Middle frontal gyrus (tissue), 1 donor: ENCODE data around the gene SLC25A18.
"Not testable (repeated sequence)": the region's sequence is repeated elsewhere in the genome, so short reads cannot be mapped to it uniquely, and the experiment has no call there.

Experiments used
- DNase-seq: peaks from one replicate; pipeline ENCODE4 v3.0.0-alpha.2; 2015; ENCODE audit warnings: low spot score; ENCODE audit errors: extremely low spot score

SLC25A18 gene

DNA sequence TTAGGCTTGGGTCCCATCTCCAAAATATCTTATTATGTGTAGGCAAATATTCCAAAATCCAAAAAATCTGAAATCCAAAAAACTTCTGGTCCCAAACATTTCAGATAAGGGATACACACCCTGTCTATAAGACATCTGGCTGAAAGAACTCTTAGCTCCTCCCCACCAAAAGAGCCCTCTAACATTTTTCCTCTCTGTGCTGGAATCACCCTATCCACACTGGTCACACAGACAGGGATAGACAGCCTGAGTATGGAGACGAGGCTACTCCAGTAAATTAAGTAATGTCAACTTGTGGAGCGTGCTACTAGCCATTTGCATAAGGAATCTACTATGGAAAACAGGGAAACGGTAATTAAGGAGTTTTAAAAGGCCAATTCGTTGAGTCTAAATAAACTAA lies 40.4 kb downstream of the SLC25A18 start:
- DNase-seq: no peak

DNA sequence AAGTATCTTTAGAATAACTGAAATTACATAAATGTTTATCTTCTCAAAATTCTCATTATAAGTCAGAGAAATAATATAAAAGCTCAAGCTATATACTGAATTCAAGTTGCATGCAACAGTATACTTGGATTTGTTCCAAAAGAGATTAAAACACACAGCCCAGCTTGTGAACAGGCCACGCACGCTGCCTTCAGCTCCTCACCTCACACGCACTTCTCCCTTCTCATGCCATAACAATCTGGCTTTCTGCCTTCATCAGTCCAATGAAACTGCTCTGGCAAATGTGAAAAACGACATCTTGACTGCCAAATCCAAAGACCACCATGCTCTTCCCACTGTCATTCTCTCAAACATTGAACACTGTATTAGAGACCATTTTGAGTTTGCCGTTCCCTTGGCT lies 43.2 kb downstream of the SLC25A18 start:
- DNase-seq: no peak

DNA sequence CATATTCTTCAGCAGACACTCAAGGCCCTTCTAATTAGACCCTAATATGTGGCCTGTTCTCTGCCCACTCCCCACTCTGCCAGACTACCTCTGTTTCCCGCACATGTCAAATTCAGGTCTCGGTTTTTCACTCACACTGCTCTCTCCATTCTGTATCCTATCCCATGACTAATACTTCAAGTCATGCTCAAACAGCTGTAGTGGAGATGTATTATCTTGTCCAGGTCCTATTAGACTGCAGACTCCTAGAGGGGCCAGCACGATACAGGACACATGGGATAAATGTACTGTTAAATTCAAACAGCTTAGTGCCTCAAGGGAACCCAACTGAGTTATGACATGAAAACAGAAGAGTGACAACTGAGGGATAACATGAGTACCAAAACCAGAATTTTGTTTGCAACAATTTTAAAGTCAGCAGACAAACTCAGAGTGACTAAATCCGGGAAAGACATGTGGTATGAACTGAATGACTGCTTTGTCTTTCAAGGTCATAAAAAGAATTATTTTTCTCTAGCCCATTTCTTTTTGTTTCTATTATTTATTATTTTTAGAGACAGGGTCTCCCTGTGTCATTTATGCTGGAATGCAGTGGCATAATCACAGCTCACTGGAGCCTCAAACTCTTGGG lies 44.7 kb downstream of the SLC25A18 start:
- no peak for DNase-seq

DNA sequence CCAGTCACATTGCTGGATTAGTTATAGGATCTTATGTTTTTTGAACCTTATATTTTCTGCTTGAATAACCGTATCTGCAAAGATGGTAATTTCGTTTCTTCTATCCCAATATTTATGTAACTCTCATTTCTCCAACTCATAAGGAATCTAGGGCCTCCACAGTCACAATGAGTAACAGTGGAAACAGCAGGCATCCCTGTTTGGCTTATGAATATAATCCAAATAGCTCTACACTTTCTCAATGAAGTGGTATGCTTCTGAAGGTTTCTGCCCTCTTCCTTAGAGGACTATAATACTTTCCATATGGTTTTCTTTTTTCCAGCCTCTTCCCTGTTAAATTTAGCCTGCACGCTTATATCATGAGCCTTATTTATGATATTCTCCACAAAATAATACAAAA lies 48.8 kb downstream of the SLC25A18 start:
- DNase-seq: no peak

DNA sequence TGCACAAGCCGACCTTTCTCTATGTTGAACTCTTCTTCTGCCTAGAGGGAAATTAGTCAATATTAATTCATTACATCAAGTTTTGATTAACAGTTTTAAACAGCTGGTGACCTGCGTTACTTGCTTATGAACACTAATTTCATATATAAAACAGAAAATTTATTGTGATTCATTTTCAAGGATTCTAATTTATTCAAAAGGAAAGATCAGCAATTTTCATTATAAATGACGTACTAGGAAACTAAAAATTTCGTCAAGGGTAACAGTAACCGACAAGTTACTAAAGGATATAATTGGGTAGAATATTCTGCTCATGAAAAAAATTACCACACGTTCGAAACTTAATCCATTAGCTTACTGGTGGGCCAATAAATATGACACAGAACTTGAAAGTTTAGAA lies 50.0 kb downstream of the SLC25A18 start:
- no peak for DNase-seq

DNA sequence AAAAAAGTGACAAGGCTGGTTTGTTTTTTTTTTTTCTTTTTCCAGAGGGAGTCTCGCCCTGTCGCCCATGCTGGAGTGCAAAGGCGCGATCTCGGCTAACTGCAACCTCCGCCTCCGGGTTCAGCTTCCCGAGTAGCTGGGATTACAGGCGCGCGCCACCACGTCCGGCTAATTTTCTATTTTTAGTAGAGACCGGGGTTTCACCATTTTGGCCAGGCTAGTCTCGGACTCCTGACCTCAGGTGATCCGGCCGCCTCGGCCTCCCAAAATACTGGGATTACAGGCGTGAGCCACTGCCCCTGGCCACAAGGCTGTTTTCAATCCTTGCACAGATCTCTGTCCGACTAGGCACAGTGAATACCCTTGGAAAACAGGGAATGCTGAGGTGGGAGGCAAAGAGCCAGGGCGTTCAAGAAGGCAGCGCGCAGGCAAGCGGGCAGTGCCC lies 64.7 kb downstream of the SLC25A18 start:
- no peak for DNase-seq

GRCh38 chr22:17628406-17629172 lies 65.3 kb downstream of the SLC25A18 start, which contains the start of gene ATP6V1E1:
Gene ATP6V1E1 (minus strand): TSS chr22:17628749. CDS start chr22:17628635, 114 bp downstream.
- DNase-seq: peak; percentile 95

- DNase-seq: no peak
These were observed 65.8 kb downstream of the SLC25A18 start for GRCh38 chr22:17629173-17629489.

- no peak for DNase-seq
These were observed 66.3 kb downstream of the SLC25A18 start for GRCh38 chr22:17629641-17630040.

DNA sequence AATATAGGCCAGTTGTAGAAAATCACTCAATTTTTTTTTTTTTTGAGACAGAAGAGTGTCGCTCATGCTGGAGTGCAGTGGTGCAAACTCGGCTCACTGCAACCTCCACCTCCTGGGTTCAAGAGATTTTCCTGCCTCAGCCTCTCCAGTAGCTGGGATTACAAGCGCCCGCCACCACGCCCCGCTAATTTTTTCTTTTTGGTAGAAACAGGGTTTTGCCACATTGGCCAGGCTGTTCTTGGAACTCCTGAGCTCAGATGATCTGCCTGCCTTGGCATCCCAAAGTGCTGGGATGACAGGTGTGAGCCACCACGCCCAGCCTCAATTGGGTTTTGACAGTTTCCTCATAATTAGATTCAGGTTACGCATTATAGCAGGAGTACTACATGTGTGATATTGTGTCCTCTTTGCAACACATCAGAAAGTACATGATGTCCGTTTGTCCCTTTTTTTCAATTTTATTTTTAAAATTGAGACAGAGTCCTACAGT lies 67.8 kb downstream of the SLC25A18 start:
- no peak for DNase-seq

- no peak for DNase-seq
These were observed 70.1 kb downstream of the SLC25A18 start for GRCh38 chr22:17633217-17633997.

GRCh38 chr22:17633998-17634323 lies 70.7 kb downstream of the SLC25A18 start:
- no peak for DNase-seq

DNA sequence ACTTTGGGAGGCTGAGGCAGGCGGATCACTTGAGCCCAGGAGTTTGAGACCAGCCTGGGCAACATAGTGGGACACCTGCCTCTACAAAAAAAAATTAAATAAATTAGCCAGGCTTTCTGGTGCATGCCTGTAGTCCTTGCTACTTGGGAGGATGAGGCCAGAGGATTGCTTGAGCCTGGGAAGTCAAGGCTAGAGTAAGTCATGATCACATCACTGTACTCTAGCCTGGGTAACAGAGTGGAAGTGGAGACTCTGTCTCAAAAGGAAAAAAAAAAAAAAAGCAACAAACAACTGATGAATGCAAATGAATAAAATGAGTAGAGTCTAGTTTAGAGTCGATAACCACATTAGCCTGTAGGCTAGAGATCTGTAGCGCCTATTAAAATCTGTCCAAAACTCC lies 71.4 kb downstream of the SLC25A18 start:
- DNase-seq: no peak

- DNase-seq: not testable (repeated sequence)
These were observed 73.6 kb downstream of the SLC25A18 start for GRCh38 chr22:17636850-17637249.

DNA sequence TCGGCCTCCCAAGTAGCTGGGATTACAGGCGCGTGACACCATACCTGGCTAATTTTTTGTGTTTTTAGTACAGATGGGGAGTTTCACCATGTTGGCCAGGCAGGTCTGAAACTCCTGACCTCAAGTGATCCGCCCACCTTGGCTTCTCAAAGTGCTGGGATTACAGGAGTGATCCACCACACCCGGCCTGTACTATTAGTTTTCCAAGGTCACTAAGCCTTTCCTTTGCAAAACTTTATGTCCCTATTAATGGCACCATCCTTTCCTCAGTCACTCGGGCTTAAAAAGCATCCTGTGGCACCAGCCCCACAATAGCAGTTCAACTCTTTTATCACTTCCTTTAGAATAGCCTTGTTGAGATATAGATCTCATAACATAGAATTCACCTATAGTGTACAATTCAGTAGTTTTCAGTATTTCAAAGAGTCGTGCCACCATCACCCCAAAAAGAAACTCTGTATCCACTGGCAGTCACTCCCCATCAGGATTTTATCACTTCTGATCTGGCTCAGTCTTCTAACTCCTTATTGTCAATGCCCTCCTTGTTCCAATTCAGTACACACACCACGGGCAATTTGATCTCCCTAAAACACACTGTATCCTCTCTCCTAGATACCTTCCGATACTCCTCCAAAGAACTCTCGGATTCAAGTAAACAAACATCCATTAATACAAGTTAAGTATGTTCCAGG lies 74.3 kb downstream of the SLC25A18 start:
- no peak for DNase-seq

GRCh38 chr22:17638182-17638431 lies 74.8 kb downstream of the SLC25A18 start:
- DNase-seq: peak; percentile 16

- DNase-seq: peak; percentile 86
These were observed 75.3 kb downstream of the SLC25A18 start, which contains the start of gene BCL2L13 for GRCh38 chr22:17638432-17639246. Gene BCL2L13 (plus strand): TSS chr22:17638757. CDS start chr22:17655712, 16,955 bp downstream.

- no peak for DNase-seq
These were observed 76.0 kb downstream of the SLC25A18 start for GRCh38 chr22:17639247-17639741.
